HG02970 (cell line): ENCODE results near the gene REC114.
"Not testable (repeated sequence)": the region's sequence is repeated elsewhere in the genome, so short reads cannot be mapped to it uniquely, and the experiment has no call there.

ENCODE experiments used
- ATAC-seq: cut with Tn5 transposase; IDR thresholded peaks from one replicate; pipeline ENCODE4 v1.9.1; 2021; ENCODE audit warnings: mild to moderate bottlenecking, moderate library complexity, moderate number of reproducible peaks; ENCODE audit not compliant: unreplicated experiment, low FRiP score

The REC114 gene

DNA sequence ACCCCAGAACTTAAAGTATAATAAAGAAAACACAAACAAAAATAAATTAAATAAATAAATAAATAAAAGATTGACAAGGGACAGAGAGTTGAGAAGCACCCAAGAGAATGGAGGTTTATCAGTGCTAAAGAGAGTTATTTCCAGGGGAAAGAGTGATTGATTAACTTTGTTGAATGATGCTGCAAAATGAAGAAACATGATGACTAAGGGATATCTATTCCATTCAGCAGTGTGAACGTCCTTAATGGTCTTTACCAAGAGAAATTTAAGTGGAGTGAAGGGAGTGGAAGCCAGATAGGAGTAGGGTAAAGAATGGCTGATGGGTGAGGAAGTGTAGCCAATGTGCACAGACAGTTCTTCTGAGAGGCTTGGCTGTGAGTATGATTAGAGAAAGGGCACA lies 11.1 kb downstream of the REC114 start:
- no peak for ATAC-seq

DNA sequence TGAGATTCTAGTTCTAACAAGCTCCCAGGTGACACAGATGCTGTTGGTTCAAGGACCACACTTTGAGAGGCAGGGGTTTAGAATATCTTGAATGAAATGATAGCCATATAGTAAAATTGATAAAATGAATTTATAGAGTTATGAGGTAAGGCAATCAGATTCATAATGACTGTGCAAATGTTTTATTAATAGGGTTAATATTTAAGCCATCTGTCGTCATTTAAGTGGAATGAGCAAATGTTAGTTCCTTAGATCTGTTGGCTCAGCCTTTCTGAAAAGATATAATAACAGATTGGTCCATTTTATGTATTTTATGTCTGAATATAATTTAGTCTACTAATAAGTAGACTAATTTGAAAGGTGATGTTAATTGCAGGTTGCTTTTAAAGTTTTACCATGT lies 12.9 kb downstream of the REC114 start:
- ATAC-seq: no peak

DNA sequence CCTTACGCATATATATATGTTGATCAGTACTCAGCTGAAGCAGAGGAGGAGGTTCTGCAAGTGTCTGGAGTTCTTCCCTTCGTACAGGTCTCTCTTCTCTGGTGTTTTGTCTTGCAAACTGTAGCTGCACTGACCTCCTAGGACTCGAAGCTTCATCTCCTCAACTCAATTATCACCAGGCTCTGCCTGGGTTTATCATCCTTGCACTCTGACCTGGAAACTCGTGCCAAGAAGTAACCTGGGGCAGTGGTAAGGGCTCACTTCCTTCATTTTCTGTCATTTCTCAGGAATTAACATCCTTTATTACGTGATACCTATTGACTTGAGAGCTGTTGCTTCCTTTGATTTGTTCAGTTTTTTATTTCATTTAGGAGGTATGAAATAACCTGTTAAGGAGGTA lies 14.4 kb downstream of the REC114 start:
- no peak for ATAC-seq

DNA sequence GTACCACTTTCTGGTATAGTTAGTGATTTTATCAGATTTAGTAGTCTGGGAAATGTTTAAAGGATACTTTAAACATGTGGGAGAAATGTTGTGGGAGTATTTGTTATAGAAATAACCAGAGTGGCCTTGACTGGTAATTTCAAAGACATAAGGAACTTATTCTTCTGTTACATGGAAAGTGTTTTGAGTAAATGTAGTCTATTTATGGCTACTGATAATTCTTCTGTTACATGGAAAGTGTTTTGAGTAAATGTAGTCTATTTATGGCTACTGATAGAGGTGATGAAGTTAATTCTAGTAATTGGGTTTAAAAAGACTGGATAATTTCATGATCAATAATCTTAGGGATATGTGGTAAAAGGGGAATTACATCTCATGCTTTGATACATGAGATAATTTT lies 17.7 kb downstream of the REC114 start:
- ATAC-seq: no peak

DNA sequence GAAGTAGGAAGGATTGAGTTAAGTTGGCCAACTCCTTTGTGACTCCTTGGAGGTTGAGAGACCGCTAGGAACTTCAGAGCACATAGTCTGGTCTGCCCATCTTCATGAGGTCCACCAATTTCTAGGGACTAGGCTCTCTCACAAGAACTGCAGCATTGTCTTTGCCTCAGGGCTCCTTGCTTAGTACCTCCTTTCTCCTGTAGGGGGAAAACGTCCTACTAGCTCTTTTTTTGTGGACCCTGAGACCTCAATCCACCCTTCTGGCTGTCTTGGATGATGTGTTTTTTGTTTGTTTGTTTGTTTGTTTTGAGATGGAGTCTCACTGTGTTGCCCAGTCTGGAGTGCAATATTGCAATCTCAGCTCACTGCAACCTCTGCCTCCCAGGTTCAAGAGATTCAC lies 21.6 kb downstream of the REC114 start:
- no peak for ATAC-seq

DNA sequence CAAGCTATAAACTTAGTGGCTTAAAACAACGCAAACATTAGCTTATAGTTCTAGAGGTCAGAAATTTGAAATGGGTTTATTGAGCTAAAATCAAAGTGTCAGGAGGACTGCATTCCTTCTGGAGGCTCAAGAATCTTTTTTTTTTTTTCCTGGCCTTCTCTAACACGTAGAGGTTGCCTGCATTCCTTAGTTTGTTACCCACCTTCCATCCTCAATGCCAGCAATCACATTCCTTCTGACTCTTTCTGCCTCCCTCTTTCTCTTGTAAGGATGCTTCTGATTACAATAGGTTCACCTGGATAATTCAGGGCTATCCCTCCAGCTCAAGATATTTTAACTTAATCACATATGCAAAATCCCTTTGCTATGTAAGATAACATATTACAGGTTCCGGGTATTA lies 24.8 kb downstream of the REC114 start:
- ATAC-seq: no peak

DNA sequence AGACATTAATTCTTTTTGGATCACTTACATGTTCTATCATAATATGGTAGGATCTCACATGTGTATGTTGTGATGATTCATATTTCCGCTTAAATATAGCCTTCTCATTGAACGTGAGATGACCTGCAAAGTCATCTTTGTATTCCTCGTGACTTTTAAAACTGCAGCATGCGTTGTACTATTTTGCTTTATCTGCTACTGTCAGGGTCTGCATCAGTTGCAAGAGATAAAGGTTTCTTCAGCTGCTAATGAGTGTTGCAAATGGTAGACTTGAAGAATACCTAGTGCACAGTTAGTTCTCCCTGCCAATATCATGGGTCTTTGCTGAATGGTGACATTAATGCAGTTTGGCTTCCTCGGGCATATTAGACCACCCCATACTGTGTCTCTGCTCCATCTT lies 31.8 kb downstream of the REC114 start:
- ATAC-seq: no peak

DNA sequence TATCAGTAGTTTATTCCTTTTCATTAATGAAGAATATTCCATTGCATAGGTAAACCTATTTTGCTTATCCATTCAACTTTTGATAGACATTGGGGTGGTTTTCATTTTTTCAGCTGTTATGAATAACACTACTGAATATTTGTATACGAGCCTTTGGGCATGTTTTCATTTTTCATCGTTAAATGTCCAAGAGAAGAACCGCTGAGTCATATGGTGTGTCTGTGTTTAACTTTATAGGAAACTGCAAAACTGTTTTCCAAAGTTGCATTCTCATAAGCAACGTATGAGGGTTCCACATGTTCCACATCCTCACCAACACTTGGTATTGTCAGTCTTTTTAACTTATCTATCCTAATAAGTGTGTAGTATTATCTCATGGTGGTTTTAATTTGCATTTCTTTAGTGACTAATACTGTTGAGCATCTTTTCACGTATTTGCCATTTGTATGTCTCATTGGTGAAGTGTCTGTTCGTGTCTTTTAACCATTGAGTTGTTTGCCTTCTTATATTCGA lies 33.8 kb downstream of the REC114 start:
- no peak for ATAC-seq

DNA sequence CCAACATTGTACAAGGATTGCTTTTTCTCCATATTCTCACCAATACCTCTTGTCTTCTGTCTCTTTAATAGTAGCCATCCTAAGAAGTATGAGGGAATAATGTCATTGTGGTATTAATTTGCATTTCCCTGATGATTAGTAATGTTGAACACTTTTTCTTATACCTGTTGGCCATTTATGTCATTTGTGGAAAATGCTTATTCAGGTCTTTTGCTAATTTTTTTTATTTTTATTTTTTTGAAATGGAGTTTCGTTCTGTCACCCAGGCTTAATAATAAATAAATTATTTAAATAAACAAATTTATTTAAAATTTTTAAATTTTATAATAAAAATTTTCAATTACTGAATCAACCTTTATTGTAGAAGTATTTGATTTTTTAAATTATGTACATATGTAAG lies 37.1 kb downstream of the REC114 start:
- no peak for ATAC-seq

DNA sequence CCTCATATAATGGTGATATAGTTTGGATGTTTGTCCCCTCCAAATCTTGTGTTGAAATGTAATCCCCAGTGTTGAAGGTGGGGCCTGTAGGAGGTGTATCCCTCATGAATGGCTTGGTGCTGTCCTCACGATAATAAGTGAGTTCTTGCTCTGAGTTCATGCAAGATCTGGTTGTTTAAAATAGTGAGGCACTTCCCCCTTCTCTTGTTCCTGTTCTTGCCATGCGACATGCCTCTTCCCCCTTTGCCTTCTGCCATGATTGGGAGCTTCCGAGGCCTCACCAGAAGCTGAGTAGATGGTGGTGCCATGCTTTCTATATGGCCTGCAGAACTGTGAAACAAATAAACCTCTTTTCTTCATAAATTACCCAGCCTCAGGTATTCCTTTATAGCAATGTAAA lies 39.2 kb downstream of the REC114 start:
- ATAC-seq: no peak

DNA sequence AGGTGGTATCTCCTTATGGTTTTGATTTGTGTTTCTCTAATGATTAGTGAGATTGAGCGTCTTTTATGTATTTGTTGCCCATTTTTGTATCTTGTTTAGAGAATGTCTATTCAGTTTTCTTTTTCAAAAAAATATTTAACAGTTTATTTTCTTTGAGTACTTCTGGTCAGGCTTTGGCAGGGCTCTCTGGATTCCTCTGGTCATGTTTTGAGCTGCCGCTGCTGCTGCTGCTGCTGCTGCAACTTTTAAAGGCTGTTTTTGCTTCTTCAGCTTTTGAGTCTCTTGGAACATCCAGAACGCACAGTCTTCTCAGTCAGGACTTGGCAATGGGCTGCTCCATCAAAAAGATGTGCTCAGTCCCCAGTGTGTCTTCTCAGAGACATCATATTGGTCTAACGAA lies 40.1 kb downstream of the REC114 start:
- ATAC-seq: no peak

DNA sequence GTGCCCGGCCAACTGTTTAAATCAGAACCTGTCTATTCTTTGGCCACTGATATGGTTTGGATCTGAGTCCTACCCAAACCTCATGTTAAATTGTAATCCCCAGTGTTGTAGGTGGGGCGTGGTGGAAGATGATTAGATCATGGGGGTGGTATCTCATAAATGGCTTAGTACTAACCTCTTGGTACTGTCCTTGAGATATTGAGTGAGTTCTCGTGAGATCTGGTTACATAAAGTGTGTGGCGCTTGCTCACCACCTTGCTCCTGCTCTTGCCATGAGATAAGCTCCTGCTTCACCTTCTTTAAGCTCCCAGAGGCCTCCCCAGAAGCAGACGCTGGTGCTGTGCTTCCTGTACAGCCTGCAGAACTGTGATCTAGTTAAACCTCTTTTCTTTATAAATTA lies 42.4 kb downstream of the REC114 start:
- ATAC-seq: no peak

DNA sequence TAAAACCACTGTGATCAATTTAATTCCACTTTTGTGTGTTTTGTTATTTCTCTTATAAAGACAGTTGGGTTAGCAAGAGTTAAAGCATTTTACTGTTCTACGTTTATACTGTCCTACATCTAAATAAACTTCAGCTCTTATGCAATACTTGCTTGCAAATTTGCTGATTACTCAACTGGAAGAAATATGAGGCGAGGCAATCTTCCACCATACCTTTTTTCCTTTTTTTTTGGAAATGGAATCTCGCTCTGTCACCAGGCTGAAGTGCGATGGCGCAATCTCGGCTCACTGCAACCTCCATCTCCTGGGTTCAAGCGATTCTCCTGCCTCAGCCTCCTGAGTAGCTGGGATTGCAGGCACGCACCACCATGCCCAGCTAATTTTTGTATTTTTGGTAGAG lies 42.9 kb downstream of the REC114 start:
- not testable (repeated sequence) for ATAC-seq

DNA sequence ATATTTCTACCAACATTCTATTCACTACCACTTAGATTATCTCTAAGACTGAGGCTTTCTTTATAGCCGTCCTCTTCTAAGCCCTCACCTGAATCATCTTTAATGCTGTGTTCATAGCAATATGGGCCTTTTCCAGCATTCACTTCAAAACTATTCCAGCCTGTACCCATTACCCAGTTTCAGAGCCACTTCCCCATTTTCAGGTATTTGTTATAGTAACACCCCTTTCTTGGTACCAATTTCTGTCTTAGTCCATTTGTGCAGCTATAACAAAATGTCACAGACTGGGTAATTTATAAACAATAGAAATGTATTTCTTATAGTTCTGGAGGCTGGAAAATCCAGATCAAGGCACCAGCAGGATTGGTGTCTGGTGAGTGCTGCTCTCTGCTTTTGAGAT lies 45.7 kb downstream of the REC114 start:
- ATAC-seq: no peak

DNA sequence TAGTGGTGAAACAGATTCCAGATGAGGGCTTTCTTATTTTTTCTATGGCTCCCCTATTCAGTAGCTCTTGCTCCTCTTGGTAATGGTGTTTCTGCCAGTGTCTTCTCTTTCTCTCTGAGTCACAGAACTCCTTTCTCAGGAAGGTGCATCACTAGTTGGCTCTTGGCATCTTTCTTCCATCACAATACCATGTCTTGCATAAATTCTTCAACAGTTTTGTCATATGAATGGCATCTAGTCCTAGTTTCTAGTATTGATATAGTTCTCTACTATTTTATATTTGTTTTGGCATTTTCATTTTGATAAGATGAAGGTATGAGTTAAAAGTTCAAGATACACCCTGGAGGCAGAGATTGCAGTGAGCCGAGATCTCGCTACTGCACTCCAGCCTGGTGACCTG lies 51.0 kb downstream of the REC114 start:
- ATAC-seq: no peak

DNA sequence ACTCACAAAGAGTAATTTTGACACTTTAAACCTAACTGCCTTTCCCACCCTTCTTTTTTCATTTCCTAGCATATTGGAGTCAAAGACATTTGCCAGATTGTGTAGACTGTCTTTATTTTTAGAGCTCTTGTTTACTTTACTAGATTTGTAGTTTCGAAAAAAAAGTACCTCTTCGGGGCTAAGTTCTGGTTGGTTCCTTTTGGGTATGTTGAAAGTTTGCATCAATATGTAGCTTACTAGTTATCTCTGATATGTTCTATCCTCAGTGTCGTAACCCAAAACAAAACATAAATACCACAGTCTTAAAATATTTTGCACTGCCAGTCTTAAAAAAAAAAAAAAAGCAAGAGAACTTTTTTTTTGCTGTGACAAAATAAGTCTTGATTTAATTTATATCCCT lies 52.2 kb downstream of the REC114 start:
- ATAC-seq: no peak

DNA sequence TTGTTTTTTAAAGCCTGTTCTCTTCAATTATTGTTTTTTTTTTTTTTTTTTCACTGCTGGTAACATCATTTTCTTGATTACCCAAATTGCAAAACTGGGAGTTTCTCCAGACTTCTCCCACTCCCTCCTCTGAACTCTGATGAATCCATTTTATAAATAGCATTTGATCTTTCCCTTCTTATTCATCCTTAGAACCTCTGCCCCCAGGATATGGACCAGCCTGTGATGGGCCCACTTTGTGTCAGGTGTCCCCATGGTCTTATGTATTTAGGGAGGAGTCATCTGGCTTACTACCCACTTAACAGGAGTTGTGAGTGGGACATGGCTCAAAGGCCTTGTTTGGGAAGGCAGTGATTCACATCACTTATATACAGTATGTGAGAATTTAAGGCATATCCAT lies 57.7 kb downstream of the REC114 start:
- ATAC-seq: no peak

DNA sequence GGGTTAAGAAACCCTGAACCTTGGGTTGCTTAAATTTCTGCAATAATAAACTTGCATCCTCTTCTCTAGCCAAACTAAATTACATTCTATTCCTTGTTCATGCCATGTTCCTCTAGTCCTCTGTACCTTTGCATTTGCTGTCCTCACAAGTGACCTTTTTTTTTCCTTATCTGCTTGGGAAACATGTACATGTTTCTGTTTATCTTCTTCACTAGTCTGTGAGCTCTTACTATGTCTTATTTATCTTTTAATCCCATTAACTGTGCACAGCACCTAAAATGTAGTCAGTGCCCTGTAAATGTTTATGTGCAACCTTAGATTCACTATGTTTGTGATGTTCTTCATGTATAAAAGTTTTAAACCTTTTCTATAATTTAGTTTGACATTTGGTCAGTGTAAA lies 61.9 kb downstream of the REC114 start:
- ATAC-seq: no peak

DNA sequence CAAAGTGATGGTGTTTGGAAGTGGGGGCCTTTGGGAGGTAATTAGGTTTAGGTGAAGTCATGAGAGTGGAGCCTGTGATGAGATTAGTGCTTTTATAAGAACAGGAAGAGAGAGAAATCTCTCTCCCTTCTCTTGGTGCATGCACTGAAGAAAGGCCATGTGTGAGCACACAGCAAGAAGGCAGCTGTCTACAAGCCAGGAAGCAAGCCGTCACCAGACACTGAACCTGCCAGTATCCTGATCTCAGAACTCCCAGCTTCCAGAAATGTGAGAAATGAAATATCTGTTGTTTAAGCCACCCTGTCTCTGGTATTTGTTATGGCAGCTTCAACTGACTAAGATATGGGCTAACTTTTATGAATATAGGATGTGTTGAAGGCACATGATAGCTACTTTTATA lies 72.6 kb downstream of the REC114 start:
- no peak for ATAC-seq

DNA sequence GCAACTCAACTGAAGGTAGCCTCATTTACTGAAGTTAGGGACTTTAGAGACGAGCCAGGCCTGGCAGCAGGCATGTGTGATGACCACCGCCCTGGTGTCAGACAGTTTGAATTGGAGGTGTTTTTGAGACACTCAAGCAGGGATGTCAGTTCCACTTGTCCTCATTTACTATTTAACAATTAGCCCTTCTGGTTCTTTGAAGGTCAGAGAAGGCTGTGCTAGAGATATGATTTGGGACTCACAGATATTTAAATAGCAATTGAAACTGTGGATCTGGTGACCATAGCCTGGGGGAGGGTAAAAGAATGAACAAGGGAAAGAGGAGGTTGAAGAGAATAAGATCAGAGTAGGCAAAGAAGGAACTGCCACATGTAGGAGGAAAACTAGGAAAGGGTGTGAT lies 74.6 kb downstream of the REC114 start:
- no peak for ATAC-seq

DNA sequence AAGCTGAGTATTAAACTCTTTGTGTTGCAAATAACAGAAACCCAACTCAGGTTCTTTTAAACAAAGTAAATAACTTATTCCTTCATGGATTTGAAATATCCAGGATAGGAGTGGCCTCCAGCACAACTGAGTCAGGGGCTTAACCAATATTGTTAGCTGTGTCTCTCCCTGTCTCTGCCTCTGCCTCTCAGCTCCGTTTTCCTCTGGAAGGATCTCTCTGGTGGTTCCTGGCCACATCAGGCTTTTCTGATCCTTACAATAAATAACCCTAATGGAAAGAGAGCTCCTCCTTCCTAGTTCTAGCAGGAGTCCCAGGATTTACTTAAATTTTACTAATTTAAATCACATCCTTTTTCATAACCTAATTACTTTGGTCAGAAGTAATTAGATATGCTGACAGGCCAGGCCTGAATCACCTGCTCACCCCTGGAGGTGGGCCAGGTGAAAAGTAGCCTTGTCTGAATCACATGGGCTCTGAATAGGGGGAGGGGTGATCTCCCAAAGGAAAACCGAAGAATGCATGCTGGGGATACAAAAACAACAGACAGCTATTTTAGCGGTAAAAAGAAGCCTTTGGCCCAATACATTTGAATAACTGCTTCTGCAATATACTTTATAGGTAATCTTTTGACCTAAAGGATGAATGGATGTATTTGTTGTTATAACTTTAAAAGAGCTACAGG lies 75.4 kb downstream of the REC114 start:
- no peak for ATAC-seq

DNA sequence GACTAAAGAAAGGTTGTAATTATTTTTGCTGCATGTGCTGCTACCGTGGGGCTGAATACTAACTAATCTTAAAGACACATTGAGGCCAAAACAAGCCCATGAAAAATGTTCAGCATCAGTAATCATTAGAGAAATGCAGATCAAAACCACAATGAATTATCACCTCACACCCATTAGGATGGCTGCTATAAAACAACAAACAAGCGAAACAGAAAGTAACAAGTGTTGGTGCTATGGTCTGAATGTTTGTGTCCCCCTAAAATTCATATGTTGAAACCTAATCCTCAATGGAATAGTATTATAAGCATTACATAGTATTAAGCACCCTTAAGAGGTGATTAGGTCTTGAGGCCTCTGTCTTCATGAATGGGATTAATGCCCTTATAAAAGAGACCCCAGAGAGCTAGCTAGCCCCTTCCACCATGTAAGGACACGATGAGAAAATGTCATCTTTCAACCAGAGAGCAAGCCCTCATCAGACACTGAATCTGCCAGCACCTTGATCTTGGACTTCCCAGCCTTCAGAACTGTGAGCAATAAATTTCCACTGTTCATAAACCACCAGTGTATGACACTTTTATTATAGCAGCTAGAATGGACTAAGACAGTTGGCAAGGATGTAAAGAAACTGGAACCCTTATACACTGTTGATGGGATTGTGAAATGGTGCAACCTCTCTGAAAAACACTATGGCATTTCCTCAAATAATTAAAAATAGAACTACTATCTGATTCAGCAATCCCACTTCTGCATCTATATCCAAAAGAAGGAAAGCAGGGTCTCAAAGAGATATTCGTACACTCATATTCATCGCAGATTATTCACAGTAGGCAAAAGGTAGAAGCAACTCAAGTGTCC lies 76.1 kb downstream of the REC114 start:
- no peak for ATAC-seq
